GM18526 (cell line): Measurements from ENCODE around the gene LRRC37A3.

Experiments
- POLR2A ChIP-seq: IDR thresholded peaks from 3 replicates; pipeline ENCODE4 v1.6.1; 2011; ENCODE audit not compliant: insufficient read length; ENCODE audit errors: extremely low read depth

The LRRC37A3 gene

GRCh38 chr17:64919289-64920025 lies at the start of gene LRRC37A3:
LRRC37A3 (minus strand) TSS chr17:64919478; CDS start chr17:64897257, 22,221 bp downstream.
- TF ChIP-seq POLR2A, result peak; percentile 62

DNA sequence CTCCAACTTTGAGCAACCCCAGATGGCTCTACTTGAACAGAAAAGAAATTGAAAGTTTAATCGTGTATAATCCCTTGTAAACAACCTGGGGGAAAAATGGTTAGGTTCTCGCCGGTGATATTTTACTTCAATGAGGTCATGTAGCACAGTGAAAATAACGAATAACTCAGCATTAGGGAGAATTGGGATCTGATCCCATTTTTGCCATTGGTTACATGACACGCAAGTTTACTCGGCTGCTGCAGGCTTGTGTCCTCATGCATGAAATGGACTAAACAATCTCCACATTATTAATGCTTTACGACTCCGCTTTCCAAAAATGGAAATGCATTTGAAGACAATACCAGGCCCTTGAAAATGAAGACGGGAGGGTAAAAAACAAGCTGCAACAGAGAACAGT lies 45.5 kb upstream of the LRRC37A3 start:
- no peak for TF ChIP-seq POLR2A

GRCh38 chr17:64951877-64952276 lies 32.6 kb upstream of the LRRC37A3 start:
- TF ChIP-seq POLR2A, result no peak

GRCh38 chr17:64950871-64951270 lies 31.6 kb upstream of the LRRC37A3 start:
- TF ChIP-seq POLR2A, result no peak

- TF ChIP-seq POLR2A, result no peak
Observed at GRCh38 chr17:64947152-64947551, 27.9 kb upstream of the LRRC37A3 start.

GRCh38 chr17:64941761-64942160 lies 22.5 kb upstream of the LRRC37A3 start:
- no peak for TF ChIP-seq POLR2A

GRCh38 chr17:64941045-64941444 lies 21.8 kb upstream of the LRRC37A3 start:
- TF ChIP-seq POLR2A, result no peak

DNA sequence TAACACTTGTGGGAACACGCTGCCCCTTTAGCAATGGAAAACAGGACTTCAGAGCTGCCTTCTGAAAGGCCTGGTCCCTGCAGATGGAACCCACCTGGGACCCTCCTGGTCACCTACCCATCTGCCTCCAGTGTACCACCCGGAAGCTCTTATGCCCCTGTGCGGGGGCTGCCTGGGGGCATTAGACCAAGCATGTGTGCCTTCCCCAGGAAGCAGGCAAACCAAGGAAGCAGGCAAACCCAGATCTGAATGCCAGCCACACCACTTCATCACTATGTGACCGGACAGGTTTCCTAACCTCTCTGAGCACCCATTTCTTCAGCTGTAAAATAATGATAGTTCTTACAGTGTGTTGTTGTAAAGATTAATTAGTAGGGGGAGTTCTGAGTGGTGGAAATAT lies 20.8 kb upstream of the LRRC37A3 start:
- TF ChIP-seq POLR2A, result no peak

- no peak for TF ChIP-seq POLR2A
Observed at GRCh38 chr17:64938925-64939474, 19.7 kb upstream of the LRRC37A3 start.

DNA sequence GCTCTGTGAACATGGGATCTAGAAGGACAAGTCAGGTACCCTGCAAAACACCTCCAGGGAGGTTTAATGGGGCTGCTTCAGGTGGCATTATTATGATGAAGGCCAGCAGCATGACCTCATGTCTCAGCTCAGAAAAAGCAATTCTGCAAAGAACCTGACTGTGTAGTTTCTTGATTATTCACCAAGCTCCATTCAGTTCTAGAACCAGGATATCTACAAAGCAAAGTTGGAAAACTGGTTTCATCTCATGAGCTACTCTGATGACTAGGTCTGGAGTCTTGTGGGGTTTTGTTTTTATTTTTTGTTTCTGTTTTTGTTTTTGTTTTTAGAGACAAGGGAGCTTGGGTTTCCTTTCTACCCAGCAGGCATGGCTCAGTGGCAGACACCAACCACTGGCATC lies 19.0 kb upstream of the LRRC37A3 start:
- TF ChIP-seq POLR2A, result no peak

GRCh38 chr17:64936117-64936516 lies 16.8 kb upstream of the LRRC37A3 start:
- no peak for TF ChIP-seq POLR2A

GRCh38 chr17:64920419-64921172 lies 1.3 kb upstream of the LRRC37A3 start:
- TF ChIP-seq POLR2A, result no peak

DNA sequence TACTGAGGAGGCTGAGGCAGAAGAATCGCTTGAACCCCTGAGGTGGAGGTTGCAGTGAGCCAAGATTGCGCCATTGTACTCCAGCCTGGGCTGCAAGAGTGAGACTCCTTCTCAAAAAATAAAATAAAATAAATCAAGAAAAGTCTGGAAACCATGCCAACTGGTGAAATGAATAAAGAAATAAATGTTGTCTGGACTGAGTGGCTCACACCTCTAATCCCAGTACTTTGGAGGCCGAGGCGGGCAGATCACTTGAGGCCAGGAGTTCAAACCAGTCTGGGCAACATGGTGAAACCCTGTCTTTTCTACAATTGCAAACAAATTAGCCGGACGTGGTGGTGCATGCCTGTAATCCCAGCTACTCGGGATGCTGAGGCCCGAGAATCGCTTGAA lies 744 bp upstream of the LRRC37A3 start:
- no peak for TF ChIP-seq POLR2A

- peak; percentile 40 for TF ChIP-seq POLR2A
Observed at GRCh38 chr17:64837018-64837761, 82.1 kb downstream of the LRRC37A3 start.
